AG09309 (cell line): Measurements from ENCODE around the gene TDRD9.

Experiments used
- DNase-seq: peaks from one replicate; pipeline ENCODE4 v3.0.0-alpha.2; 2010; ENCODE audit warnings: low read depth
- H3K4me3 ChIP-seq: 2 replicates; pipeline ENCODE4 v1.5.1; 2011; ENCODE audit warnings: mild to moderate bottlenecking, low read depth, low read length, moderate library complexity; ENCODE audit not compliant: control insufficient read depth
- TF ChIP-seq, protein P1 (sequence below): IDR thresholded peaks from 2 replicates; pipeline ENCODE4 v1.5.1; 2011; ENCODE audit warnings: mild to moderate bottlenecking, low read depth, low read length, inconsistent platforms; ENCODE audit not compliant: insufficient read depth, control insufficient read depth; ENCODE audit errors: missing control alignments

TDRD9 gene

DNA sequence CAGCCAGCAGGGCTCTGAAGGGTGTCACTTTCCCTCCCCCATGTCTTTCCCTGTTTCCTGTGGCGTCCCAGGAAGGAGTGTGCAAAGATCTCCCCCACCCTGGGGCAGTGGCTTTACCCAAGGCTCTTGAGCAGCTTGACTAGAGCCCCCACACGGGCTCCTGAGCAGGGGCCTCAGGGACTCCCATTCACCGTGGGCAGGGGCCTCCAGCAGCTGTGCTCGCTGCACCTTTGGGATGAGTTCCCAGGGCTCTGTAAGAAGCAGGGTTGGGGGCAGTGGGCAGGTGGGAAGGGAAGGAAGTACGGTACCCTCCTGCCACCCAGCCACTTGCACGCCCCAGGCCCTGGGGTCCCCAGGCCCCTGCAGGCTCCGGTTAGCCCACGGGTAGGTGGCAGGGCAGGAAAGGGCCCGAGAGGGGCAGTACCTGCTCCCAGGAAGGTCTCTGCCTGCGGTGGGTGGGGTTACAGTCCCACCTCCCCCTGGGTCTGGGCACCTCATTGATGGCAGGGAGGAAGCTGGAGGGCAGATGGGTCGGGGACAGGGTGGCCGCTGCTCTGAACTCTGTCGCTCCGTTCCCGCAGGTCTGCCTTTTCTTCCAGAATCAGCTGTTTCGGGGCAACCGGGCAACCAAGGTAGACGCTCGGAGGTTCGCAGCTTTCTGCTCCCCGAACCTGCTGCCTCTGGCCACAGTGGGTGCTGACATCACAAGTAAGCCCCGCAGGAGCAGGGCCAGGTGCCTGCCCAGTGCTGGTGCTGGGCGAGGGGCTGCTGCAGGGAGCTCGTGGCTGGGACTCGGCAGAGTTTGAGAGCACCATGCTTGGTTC, 170.2 kb downstream of the TDRD9 start:
- TF ChIP-seq, protein P1, sequence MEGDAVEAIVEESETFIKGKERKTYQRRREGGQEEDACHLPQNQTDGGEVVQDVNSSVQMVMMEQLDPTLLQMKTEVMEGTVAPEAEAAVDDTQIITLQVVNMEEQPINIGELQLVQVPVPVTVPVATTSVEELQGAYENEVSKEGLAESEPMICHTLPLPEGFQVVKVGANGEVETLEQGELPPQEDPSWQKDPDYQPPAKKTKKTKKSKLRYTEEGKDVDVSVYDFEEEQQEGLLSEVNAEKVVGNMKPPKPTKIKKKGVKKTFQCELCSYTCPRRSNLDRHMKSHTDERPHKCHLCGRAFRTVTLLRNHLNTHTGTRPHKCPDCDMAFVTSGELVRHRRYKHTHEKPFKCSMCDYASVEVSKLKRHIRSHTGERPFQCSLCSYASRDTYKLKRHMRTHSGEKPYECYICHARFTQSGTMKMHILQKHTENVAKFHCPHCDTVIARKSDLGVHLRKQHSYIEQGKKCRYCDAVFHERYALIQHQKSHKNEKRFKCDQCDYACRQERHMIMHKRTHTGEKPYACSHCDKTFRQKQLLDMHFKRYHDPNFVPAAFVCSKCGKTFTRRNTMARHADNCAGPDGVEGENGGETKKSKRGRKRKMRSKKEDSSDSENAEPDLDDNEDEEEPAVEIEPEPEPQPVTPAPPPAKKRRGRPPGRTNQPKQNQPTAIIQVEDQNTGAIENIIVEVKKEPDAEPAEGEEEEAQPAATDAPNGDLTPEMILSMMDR = no peak
- no peak overlapping the region for H3K4me3 ChIP-seq
- DNase-seq = no peak

DNA sequence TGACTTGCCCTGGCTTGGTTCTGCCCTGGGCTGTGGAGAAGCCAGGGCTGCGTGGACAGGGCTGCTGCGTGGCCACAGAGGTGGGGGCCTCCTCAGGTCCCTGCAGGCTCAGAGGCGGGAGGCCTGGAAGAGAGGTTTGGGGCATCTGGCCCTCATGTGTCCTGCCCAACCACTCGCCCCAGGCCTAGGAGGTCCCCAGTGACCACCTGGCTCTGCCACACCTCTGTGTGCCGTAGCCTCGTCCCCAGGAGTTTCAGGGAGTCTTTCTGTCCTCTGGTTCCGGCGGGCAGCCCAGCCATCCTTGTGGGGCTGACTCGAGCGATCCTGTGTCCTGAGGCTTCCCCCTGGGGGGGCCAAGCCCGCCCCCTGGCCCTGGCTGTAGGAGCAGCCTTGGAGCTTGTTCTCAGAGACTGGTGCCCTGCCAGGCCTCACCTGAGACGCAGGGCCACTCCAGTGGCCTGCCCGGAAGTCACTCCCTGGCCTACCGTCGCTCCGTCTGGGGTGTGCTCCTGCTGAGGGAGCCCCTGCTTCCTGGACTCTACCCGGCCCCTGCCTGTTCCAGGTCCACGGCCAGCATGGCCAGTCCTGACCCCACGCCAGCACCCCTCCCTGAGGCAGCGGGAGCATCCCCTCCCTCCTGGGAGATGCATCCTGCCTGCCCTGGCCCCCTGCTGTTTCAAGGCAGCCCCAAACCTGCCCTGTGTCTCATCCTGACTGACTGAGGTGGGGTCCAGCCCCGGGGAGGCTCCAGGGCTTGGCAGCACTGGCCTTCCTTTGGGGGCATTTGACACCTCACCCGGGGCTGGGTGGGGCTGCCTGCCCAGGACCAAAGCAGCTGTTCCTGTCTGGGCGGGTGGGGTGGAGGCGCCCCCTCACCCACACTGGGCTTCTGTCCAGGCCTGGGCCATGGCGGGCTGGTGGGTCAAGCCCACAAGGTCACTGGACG, 171.1 kb downstream of the TDRD9 start:
- DNase-seq = no peak
- no peak overlapping the region for H3K4me3 ChIP-seq
- TF ChIP-seq, protein P1 = no peak

DNA sequence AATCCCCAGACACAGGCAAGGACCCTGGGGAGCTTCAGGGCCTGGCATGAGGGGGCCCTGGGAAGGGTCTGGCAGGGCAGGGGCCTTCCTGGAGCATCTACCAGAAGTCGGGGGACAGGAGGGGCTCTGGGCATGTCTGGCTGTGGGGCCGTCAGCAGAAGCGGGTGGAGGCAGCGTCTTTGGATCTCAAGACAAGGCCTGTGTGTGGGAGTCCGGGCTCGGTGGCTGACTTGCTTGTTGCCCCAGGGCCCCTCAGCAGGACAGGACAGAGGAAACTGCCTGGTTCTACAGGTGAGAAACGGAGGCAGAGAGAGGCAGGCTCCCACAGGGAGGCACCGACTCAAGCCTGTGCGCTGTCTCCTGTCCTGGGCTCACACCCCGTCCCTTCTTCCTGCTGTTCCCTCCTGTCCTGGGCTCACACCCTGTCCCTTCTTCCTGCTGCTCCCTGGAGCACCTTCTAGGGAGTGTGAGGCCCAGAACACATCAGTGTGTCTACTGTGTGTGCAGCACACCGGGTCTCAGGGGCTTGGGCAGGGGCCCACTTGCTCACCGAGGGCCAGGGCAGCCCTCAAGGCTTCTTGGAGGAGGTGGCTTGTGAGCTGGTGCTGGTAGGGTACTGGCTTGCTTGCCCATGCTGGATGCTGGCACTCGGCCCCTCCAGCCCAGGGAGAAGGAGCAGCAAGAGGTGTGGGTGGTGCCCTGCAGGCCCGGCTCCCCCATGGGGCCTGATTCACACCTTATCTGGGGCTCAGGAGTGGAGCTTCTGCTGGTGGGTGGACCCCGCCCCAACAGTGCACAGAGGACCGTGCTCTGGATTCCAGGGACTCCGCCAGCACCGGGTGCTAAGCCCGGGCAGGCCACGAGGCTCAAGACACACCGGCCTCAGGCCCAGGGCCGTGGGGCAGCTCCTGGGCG, 172.2 kb downstream of the TDRD9 start:
- DNase-seq = no peak
- no peak overlapping the region for H3K4me3 ChIP-seq
- TF ChIP-seq, protein P1 = no peak

DNA sequence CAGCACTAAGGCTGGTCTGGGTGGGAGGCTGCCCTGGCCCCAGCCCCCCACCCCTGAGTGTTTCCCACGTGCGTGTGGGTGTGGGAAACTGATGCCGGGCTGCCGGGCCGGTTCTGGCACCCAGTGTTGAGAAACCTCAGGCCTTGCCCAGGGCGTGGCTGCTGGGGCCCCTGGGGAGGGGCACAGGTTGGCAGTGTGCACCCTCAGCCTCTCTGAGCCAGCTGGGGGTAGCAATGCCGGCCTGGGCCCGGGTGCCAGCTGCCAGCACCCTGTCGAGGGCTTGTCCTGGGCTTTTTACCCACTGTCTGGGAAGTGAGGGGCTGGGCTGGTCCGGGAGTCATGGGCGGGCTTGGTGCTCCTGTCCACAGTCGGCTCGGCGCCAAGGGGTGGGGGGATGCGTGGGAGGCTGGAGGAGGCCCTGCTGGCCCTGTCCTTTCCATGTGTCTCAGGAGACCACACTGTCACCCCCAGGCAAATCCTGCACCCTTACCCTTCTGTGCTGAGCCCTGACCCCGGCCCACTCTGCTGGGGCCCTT, 172.9 kb downstream of the TDRD9 start:
- DNase-seq = no peak
- no peak overlapping the region for H3K4me3 ChIP-seq
- TF ChIP-seq, protein P1 = no peak

DNA sequence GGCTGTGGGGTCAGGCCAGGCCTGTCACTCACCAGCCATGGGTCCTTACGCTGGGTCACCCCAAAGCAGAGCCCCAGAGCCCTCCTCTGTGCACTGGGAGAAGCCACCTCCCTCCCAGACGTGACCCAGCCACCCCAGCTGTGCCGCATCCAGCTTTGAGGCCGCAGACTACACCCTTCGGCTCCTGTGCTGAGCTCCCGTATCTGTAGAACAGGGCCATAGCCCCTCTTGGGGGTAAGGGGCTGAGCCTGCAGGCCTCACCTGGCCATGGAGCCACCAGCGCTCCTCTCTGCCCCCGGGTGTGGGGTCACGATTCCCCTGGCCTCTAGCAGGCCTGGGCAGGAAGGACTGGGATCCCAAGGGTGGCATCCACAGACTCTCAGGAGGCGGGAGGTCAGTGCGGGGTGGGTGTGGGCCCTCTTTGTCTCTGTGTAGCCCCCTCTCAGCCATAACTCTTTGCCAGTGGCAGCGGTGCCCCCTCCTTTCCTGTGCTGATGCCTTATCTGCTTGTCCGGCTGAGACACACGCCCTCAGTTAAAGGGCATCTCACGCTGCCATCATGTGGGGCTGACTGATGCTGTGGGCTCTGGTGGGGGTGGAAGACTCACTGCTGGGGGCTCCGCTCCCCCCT, 173.5 kb downstream of the TDRD9 start:
- TF ChIP-seq, protein P1 = no peak
- H3K4me3 ChIP-seq = no peak overlapping the region
- DNase-seq = no peak
